Transverse colon (tissue), 4 donors: Measurements from ENCODE around the gene FBLN5. TPM values are rescaled to one million over a fixed set of nuclear protein-coding genes. Genes with fewer than 3 reads are reported as not detected.

Experiments used
- DNase-seq: peaks from one replicate; pipeline ENCODE4 v3.0.0-alpha.2; 2019
- H3K27ac ChIP-seq, 4 donors: fragments of 200-600 bp; sonication (generic); 2 replicates each; pipeline ENCODE4 v1.5.1; 2016 to 2018; ENCODE audit warnings: inconsistent platforms in 4 of 4
- H3K27me3 ChIP-seq: fragments of 200-600 bp; sonication (generic); 2 replicates; pipeline ENCODE4 v1.5.1; 2017; ENCODE audit warnings: inconsistent platforms
- H3K36me3 ChIP-seq, 4 donors: fragments of 200-600 bp; sonication (generic); 2 replicates each; pipeline ENCODE4 v1.5.1; 2017 to 2019; ENCODE audit warnings: inconsistent platforms in 4 of 4
- H3K4me1 ChIP-seq, 4 donors: fragments of 200-600 bp; sonication (generic); 2 replicates each; pipeline ENCODE4 v1.5.1; 2017 to 2020; ENCODE audit warnings: inconsistent platforms in 4 of 4
- H3K4me3 ChIP-seq, 4 donors: fragments of 200-600 bp; sonication (generic); 1 replicate in 1 of 4; 2 replicates in 3 of 4; pipeline versions ENCODE4 v1.5.1 to v1.6.1; 2017 to 2019; ENCODE audit warnings: inconsistent platforms in 4 of 4
- H3K9me3 ChIP-seq, 2 donors: fragments of 200-600 bp; sonication (generic); 2 replicates each; pipeline ENCODE4 v1.5.1; 2017 to 2019; ENCODE audit warnings: inconsistent platforms in 2 of 2
- EP300 ChIP-seq: sonication (generic); formaldehyde crosslinking; IDR thresholded peaks from one replicate; pipeline ENCODE4 v1.6.1; 2017; ENCODE audit warnings: antibody characterized with exemption, low read depth
- POLR2A ChIP-seq: fragments of 450-650 bp; IDR thresholded peaks from one replicate; pipeline ENCODE4 v1.6.1; 2016; ENCODE audit warnings: antibody characterized with exemption, mild to moderate bottlenecking, moderate library complexity
- POLR2AphosphoS5 ChIP-seq, 3 donors: sonication (generic); formaldehyde crosslinking; IDR thresholded peaks; one replicate each; pipeline ENCODE4 v1.6.1; 2016; ENCODE audit warnings: antibody characterized with exemption in 3 of 3
- WGBS, 2 donors: methylation state at CpG; one replicate each; pipeline ENCODE4 v1.1.5; 2018; ENCODE audit warnings: low coverage in 1 of 2; 5-methylcytosine and 5-hydroxymethylcytosine counted together
- in situ Hi-C, 4 donors: fragments of 200-750 bp; cut with MboI; loops; one replicate each; pipeline versions ENCODE4 v1.15.0 to v1.15.1; 2017; ENCODE audit warnings: low sequenced_read_pairs in 3 of 4, low pct_ligation_motif_present in 1 of 4, low pct_unique_long_range_greater_than_20kb in 1 of 4
- intact Hi-C: fragments of 100-400 bp; cut with DNase I; formaldehyde crosslinking; loops from one replicate; pipeline ENCODE4 v1.15.1; 2023; ENCODE audit warnings: low total_unique reads
- total RNA-seq, 4 donors: library from RNA; depleted of rRNA; stranded (reverse); fragments of >200 nt; gene quantifications; one replicate each; pipeline ENCODE4 v1.1.0, GENCODE V29; 2016
- TF ChIP-seq, protein P1 (sequence below), 5 experiments: fragments of 200-600 bp in 3 of 5; fragments of 450-650 bp in 2 of 5; sonication (generic) in 3 of 5; IDR thresholded peaks; 1 replicate in 2 of 5; 2 replicates in 3 of 5; pipeline ENCODE4 v1.5.1; 2016 to 2017; ENCODE audit warnings: antibody characterized with exemption in 5 of 5, inconsistent platforms in 3 of 5, mild to moderate bottlenecking in 2 of 5, moderate library complexity in 1 of 5

FBLN5 gene
- total RNA-seq, 4 donors from 2014 or later: 14.6 to 120 (median 38.7) TPM

DNA sequence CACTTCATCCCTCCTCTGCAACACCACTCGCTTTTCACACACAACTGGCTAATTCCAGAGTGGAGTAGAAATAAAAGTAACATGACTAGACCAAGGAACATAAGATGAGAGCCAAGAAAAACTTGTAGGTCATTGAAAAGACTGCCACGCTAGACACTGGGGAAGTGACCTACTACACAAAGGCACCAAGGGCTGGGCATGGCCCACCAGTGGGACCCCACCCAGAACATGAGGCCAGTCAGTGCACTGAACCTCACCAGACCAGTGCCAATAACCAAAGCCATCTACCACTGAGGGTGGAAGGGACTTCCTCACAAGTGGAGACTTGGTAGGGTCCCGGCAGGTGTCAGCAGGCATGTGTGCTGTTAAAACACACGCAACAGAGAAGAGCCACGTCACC is 19.7 kb downstream of the FBLN5 start:
- no peaks in the 10 kb centered on the region for H3K27me3 ChIP-seq
- H3K36me3 ChIP-seq: no peaks in the 10 kb centered on the region
- no peak overlapping the region for H3K27ac ChIP-seq
- peaks cover 0 to 4% (median 0%) of the 10 kb centered on the region in 4 donors for H3K4me1 ChIP-seq
- no peak for DNase-seq
- no peaks in the 10 kb centered on the region for H3K9me3 ChIP-seq
- intact Hi-C loops: no loop called here
- TF ChIP-seq POLR2AphosphoS5 (IDR thresholded peaks at IDR 0.05) (no peak), POLR2A (no peak), EP300 (no peak)
- TF ChIP-seq, protein P1, sequence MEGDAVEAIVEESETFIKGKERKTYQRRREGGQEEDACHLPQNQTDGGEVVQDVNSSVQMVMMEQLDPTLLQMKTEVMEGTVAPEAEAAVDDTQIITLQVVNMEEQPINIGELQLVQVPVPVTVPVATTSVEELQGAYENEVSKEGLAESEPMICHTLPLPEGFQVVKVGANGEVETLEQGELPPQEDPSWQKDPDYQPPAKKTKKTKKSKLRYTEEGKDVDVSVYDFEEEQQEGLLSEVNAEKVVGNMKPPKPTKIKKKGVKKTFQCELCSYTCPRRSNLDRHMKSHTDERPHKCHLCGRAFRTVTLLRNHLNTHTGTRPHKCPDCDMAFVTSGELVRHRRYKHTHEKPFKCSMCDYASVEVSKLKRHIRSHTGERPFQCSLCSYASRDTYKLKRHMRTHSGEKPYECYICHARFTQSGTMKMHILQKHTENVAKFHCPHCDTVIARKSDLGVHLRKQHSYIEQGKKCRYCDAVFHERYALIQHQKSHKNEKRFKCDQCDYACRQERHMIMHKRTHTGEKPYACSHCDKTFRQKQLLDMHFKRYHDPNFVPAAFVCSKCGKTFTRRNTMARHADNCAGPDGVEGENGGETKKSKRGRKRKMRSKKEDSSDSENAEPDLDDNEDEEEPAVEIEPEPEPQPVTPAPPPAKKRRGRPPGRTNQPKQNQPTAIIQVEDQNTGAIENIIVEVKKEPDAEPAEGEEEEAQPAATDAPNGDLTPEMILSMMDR (IDR thresholded peaks at IDR 0.05): no peak
- H3K4me3 ChIP-seq: no peak overlapping the region
- 76 to 100% methylated on average over 1 to 5 of the region's 5 CpGs for WGBS, 2 donors
- in situ Hi-C loops: no loop called here

DNA sequence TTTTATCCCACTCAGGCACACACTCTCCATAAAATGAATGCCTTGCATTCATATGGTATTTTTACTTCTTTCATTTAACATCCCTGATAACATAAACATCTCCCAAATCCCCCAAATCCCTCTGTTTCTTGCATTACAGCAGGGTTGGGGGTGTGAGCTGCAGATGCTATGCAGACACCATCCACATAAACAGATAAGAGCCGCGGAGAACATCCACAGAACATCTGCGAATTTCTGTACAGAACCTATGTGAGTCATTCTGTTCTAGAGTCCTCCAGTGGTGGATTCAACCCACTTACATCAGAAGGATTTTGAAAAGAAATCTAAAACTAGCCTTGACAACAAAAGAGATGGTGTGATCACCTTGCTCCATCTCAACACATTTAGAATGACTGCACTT is 20.3 kb downstream of the FBLN5 start:
- H3K4me3 ChIP-seq: no peak overlapping the region
- H3K36me3 ChIP-seq: no peaks in the 10 kb centered on the region
- in situ Hi-C loops: no loop called here
- no peaks in the 10 kb centered on the region for H3K9me3 ChIP-seq
- peaks cover 0 to 4% (median 0%) of the 10 kb centered on the region in 4 donors for H3K4me1 ChIP-seq
- no peaks in the 10 kb centered on the region for H3K27me3 ChIP-seq
- no peak overlapping the region for H3K27ac ChIP-seq
- 90% methylated on average over 3 of the region's 3 CpGs; no CpG with 5 or more reads in 1 of the 2 donors for WGBS, 2 donors
- no peak for DNase-seq
- intact Hi-C loops: no loop called here
- TF ChIP-seq EP300 (no peak), POLR2AphosphoS5 (IDR thresholded peaks at IDR 0.05) (no peak), POLR2A (no peak)
- TF ChIP-seq, protein P1 (IDR thresholded peaks at IDR 0.05): no peak

DNA sequence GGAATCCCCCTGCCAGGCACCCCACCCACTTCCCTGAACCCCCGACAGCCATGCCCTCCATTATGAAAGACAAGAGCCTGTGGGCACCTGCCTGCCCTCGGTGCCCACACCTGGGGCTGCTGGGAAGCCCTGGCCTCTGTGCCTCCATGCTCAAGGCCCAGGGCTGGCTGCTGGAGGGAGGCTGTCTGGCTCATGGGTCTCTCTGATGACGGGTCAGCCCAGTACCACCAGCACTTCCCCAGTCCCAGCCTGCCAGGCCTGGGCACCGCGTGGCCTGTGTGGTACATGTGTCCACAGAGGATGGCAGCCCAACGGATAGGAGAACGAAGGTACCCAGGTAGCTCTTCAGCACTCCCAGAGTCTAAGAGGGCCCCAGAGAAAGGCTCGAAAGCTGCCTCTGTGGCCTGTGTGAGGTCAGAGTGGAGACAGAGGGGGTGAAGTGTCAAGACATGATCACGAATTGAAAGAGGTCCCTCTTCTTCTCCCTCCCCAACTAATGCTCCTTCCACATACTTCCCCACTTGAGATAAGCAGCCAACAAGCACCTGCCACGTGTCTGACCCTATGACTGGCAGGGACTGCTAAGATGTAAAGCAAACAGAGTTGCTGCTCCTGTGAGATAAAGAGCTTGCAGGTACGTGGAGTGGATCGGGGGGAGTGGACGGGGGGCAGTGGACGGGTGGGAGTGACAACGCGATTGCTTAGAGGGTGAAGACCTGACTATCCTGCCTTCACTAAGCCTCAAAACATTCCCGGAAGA is 21.2 kb downstream of the FBLN5 start:
- Histone ChIP-seq H3K27me3 (no peaks in the 10 kb centered on the region), H3K36me3 (no peaks in the 10 kb centered on the region), H3K9me3 (no peaks in the 10 kb centered on the region), H3K4me3 (no peak overlapping the region), H3K4me1 (peaks cover 0 to 4% (median 0%) of the 10 kb centered on the region in 4 donors), H3K27ac (no peak overlapping the region)
- intact Hi-C loops (no loop called here), in situ Hi-C loops (no loop called here)
- no peak for TF ChIP-seq EP300
- TF ChIP-seq POLR2AphosphoS5 (IDR thresholded peaks at IDR 0.05): no peak
- no peak for TF ChIP-seq POLR2A
- TF ChIP-seq, protein P1 (IDR thresholded peaks at IDR 0.05): no peak
- 78 to 80% methylated on average over 4 to 16 of the region's 17 CpGs for WGBS, 2 donors
- no peak for DNase-seq

DNA sequence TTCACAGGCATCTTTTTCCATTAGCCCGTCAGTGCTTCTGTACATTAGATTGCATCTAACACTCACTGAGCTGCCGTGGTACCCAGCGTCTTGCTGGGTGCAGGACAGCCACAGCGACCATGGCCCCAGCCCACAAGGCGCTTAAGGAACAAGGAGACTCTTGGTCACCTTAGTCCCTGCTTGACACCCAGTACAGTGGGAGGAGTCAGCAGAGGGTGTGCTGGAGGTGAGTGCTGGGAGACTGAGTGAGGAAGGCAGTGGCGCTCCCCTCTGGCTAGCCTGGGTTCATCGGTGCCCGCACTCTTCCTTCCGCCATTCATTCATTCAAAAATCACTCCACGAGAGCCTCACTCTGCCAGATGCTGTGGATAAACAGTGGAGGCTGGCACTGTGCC is 21.8 kb downstream of the FBLN5 start:
- no peaks in the 10 kb centered on the region for H3K9me3 ChIP-seq
- WGBS, 2 donors: 91% methylated on average over 10 of the region's 10 CpGs; no CpG with 5 or more reads in 1 of the 2 donors
- H3K4me1 ChIP-seq: peaks cover 0 to 4% (median 0%) of the 10 kb centered on the region in 4 donors
- intact Hi-C loops (no loop called here), in situ Hi-C loops (no loop called here)
- no peak for TF ChIP-seq POLR2AphosphoS5 (IDR thresholded peaks at IDR 0.05)
- TF ChIP-seq EP300: no peak
- TF ChIP-seq POLR2A: no peak
- TF ChIP-seq, protein P1 (IDR thresholded peaks at IDR 0.05): no peak
- no peak for DNase-seq
- no peak overlapping the region for H3K4me3 ChIP-seq
- H3K36me3 ChIP-seq: no peaks in the 10 kb centered on the region
- no peak overlapping the region for H3K27ac ChIP-seq
- H3K27me3 ChIP-seq: no peaks in the 10 kb centered on the region
